SK-N-SH (cell line): ENCODE measurements around the gene TGDS.
A peak's percentile ranks its signal among the peaks of the same experiment; 100 is the strongest.

Experiments used
- EP300 ChIP-seq, 2 experiments: IDR thresholded peaks; 2 replicates each; pipeline versions ENCODE4 v1.4.0 to v1.6.1; 2012; ENCODE audit warnings: borderline replicate concordance in 1 of 2, low read depth in 1 of 2, low read length in 1 of 2
- POLR2AphosphoS5 ChIP-seq: IDR thresholded peaks from 2 replicates; pipeline ENCODE4 v1.6.1; 2012; ENCODE audit warnings: low read depth, low read length
- RAD21 ChIP-seq: IDR thresholded peaks from 2 replicates; pipeline ENCODE4 v1.6.1; 2012; ENCODE audit warnings: mild to moderate bottlenecking, low read length
- SIN3A ChIP-seq: IDR thresholded peaks from 2 replicates; pipeline ENCODE4 v1.6.1; 2012; ENCODE audit warnings: low read depth, mild to moderate bottlenecking, low read length, moderate library complexity, borderline replicate concordance
- YY1 ChIP-seq: IDR thresholded peaks from 2 replicates; pipeline ENCODE4 v1.4.0; 2012; ENCODE audit warnings: low read depth, mild to moderate bottlenecking
- ZBTB33 ChIP-seq: IDR thresholded peaks from 2 replicates; pipeline ENCODE4 v1.4.0; 2012; ENCODE audit warnings: low read depth, borderline replicate concordance
- TF ChIP-seq, protein P1 (sequence below): fragments of 200-600 bp; sonication (generic); IDR thresholded peaks from 2 replicates; pipeline ENCODE4 v1.6.1; 2017; ENCODE audit warnings: antibody characterized with exemption, mild to moderate bottlenecking, moderate library complexity
- TF ChIP-seq, protein P2 (sequence below): fragments of 150-350 bp; IDR thresholded peaks from 2 replicates; pipeline ENCODE4 v1.6.1; 2017; ENCODE audit warnings: antibody characterized with exemption, low read length, low read depth, borderline replicate concordance

- TF ChIP-seq, protein P1, sequence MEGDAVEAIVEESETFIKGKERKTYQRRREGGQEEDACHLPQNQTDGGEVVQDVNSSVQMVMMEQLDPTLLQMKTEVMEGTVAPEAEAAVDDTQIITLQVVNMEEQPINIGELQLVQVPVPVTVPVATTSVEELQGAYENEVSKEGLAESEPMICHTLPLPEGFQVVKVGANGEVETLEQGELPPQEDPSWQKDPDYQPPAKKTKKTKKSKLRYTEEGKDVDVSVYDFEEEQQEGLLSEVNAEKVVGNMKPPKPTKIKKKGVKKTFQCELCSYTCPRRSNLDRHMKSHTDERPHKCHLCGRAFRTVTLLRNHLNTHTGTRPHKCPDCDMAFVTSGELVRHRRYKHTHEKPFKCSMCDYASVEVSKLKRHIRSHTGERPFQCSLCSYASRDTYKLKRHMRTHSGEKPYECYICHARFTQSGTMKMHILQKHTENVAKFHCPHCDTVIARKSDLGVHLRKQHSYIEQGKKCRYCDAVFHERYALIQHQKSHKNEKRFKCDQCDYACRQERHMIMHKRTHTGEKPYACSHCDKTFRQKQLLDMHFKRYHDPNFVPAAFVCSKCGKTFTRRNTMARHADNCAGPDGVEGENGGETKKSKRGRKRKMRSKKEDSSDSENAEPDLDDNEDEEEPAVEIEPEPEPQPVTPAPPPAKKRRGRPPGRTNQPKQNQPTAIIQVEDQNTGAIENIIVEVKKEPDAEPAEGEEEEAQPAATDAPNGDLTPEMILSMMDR = peak; percentile 40; the same call in 1 of the 2 replicates
- no peak for TF ChIP-seq POLR2AphosphoS5
- 0 out of 2 replicates have a peak, but pooled peaks have one; percentile 16 for TF ChIP-seq RAD21
- TF ChIP-seq ZBTB33 = no peak
- no peak for TF ChIP-seq YY1
- no peak for TF ChIP-seq EP300 (IDR thresholded peaks at IDR 0.05; ENCODE audit: borderline replicate concordance in 1 of 2, low read depth in 1 of 2, low read length in 1 of 2)
- TF ChIP-seq SIN3A = peak; percentile 2; the same call in 1 of the 2 replicates
- TF ChIP-seq, protein P2, sequence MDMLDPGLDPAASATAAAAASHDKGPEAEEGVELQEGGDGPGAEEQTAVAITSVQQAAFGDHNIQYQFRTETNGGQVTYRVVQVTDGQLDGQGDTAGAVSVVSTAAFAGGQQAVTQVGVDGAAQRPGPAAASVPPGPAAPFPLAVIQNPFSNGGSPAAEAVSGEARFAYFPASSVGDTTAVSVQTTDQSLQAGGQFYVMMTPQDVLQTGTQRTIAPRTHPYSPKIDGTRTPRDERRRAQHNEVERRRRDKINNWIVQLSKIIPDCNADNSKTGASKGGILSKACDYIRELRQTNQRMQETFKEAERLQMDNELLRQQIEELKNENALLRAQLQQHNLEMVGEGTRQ = no peak
These were observed 47.1 kb downstream of the TGDS start for GRCh38 chr13:94548821-94549231.
